Endodermal cell (in vitro differentiated cells): ENCODE data around the gene PPP1R1B. TPM values are rescaled to one million over a fixed set of nuclear protein-coding genes. Genes with fewer than 3 reads are reported as not detected.

Experiments used
- DNase-seq: peaks from one replicate; pipeline ENCODE4 v3.0.0-alpha.2; 2017
- H3K27ac ChIP-seq: 2 replicates; pipeline ENCODE4 v1.5.1; 2013; ENCODE audit warnings: mild to moderate bottlenecking, low read depth, low read length, moderate library complexity
- H3K27me3 ChIP-seq: 2 replicates; pipeline ENCODE4 v1.6.1; 2013; ENCODE audit warnings: mild to moderate bottlenecking, low read length, moderate library complexity; ENCODE audit not compliant: insufficient read depth, control insufficient read depth, poor library complexity, severe bottlenecking
- H3K36me3 ChIP-seq: 2 replicates; pipeline ENCODE4 v1.7.0; 2013; ENCODE audit warnings: mild to moderate bottlenecking, low read length, moderate library complexity; ENCODE audit not compliant: control insufficient read depth, insufficient read depth
- H3K4me1 ChIP-seq: one replicate; pipeline ENCODE4 v1.7.0; 2013; ENCODE audit warnings: low read length; ENCODE audit not compliant: control insufficient read depth, insufficient read depth
- H3K4me3 ChIP-seq: 2 replicates; pipeline ENCODE4 v1.5.1; 2013; ENCODE audit warnings: mild to moderate bottlenecking, low read length, moderate library complexity
- H3K9ac ChIP-seq: 2 replicates; pipeline ENCODE4 v1.6.1; 2013; ENCODE audit warnings: mild to moderate bottlenecking, low read length, moderate library complexity; ENCODE audit not compliant: poor library complexity, severe bottlenecking; ENCODE audit errors: extremely low read depth
- H3K9me3 ChIP-seq: 2 replicates; pipeline ENCODE4 v1.6.1; 2013; ENCODE audit warnings: mild to moderate bottlenecking, low read length, moderate library complexity; ENCODE audit not compliant: control insufficient read depth
- H3K27ac Mint-ChIP-seq: 2 replicates; pipeline ENCODE4 v1.8.0; 2020; ENCODE audit warnings: mixed read lengths
- H3K27me3 Mint-ChIP-seq: 2 replicates; pipeline ENCODE4 v1.8.0; 2021; ENCODE audit warnings: mild to moderate bottlenecking, mixed read lengths; ENCODE audit not compliant: insufficient read depth
- H3K36me3 Mint-ChIP-seq: 2 replicates; pipeline ENCODE4 v1.8.0; 2020; ENCODE audit warnings: low read depth, mixed read lengths
- H3K4me1 Mint-ChIP-seq: 2 replicates; pipeline ENCODE4 v1.8.0; 2020; ENCODE audit warnings: mixed read lengths
- H3K4me3 Mint-ChIP-seq: 2 replicates; pipeline ENCODE4 v1.8.0; 2020; ENCODE audit warnings: mild to moderate bottlenecking, moderate library complexity, mixed read lengths
- H3K9me3 Mint-ChIP-seq: 2 replicates; pipeline ENCODE4 v1.8.0; 2020; ENCODE audit warnings: mild to moderate bottlenecking, mixed read lengths
- CTCF ChIP-seq: fragments of 200-600 bp; sonication (generic); conservative IDR thresholded peaks from 2 replicates; pipeline ENCODE4 v1.5.0; 2021; ENCODE audit warnings: antibody characterized with exemption, mild to moderate bottlenecking
- WGBS, 2 experiments: methylation state at CpG; one replicate each; pipeline versions ENCODE4 v1.1.5 to v1.1.7; 2013; ENCODE audit warnings: missing lambda C conversion rate in 2 of 2, mixed read lengths in 1 of 2; ENCODE audit not compliant: insufficient coverage in 1 of 2, insufficient read length in 1 of 2; 5-methylcytosine and 5-hydroxymethylcytosine counted together
- total RNA-seq, 2 donors: library from RNA; stranded (reverse); fragmentation: NEBNext Ultra II Directional in 1 of 2; extraction: Animal tissue kit (Norgen Biotek cat#: 25700) in 1 of 2; gene quantifications; 2 replicates in 1 of 2; 3 replicates in 1 of 2; pipeline ENCODE4 v1.2.1, GENCODE V29; 2021

PPP1R1B gene
- total RNA-seq, 2 donors from 2014 or later = 1.0 to 2.1 TPM

DNA sequence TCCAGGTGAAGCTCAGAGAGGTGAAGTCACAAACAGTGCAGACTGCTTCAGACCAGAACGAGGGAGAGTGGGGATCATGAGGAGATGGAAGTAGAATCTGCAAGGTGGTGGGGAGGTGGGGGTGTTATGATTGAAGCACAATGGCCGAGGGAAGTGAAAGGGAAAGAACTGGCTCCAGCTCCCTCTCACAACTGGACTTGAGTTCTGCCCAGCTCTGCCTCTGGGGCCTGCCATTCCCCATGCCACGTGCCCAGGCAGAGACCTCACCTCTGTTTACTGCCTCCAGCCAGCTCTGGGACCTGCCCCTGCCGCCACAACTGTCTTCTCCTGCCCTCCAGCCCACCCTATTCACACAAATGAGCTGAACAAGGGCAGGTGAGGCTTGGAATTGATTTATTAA, 44.0 kb downstream of the PPP1R1B start:
- H3K27ac ChIP-seq = no peak overlapping the region
- H3K4me1 ChIP-seq = no peaks in the 10 kb centered on the region
- no peak for DNase-seq
- no peak overlapping the region for H3K9ac ChIP-seq
- no peaks in the 10 kb centered on the region for H3K9me3 Mint-ChIP-seq
- no peaks in the 10 kb centered on the region for H3K36me3 ChIP-seq
- H3K36me3 Mint-ChIP-seq = no peaks in the 10 kb centered on the region
- TF ChIP-seq CTCF = no peak
- no peak overlapping the region for H3K4me3 ChIP-seq
- H3K4me3 Mint-ChIP-seq = no peak overlapping the region
- WGBS, 2 experiments = 67 to 74% methylated on average over 1 to 4 of the region's 4 CpGs
- H3K27me3 ChIP-seq = peaks cover 50% of the 10 kb centered on the region
- peaks cover 53% of the 10 kb centered on the region for H3K27me3 Mint-ChIP-seq
- no peaks in the 10 kb centered on the region for H3K9me3 ChIP-seq
- no peak overlapping the region for H3K27ac Mint-ChIP-seq
- H3K4me1 Mint-ChIP-seq = peaks cover 10% of the 10 kb centered on the region

GRCh38 chr17:39671651-39672521, 45.1 kb downstream of the PPP1R1B start:
- peaks cover 39% of the 10 kb centered on the region for H3K27me3 ChIP-seq
- H3K9ac ChIP-seq = no peak overlapping the region
- H3K27ac Mint-ChIP-seq = no peak overlapping the region
- no peak overlapping the region for H3K4me3 ChIP-seq
- H3K36me3 Mint-ChIP-seq = peaks cover 4% of the 10 kb centered on the region
- peaks cover 15% of the 10 kb centered on the region for H3K4me1 Mint-ChIP-seq
- DNase-seq = peak; percentile 92
- H3K36me3 ChIP-seq = peaks cover 4% of the 10 kb centered on the region
- peaks cover 41% of the 10 kb centered on the region for H3K27me3 Mint-ChIP-seq
- H3K27ac ChIP-seq = no peak overlapping the region
- TF ChIP-seq CTCF = peak; percentile 87
- H3K9me3 ChIP-seq = no peaks in the 10 kb centered on the region
- 82 to 88% methylated on average over 11 to 18 of the region's 19 CpGs for WGBS, 2 experiments
- no peaks in the 10 kb centered on the region for H3K4me1 ChIP-seq
- H3K9me3 Mint-ChIP-seq = no peaks in the 10 kb centered on the region
- H3K4me3 Mint-ChIP-seq = no peak overlapping the region

- H3K36me3 ChIP-seq = peaks cover 5% of the 10 kb centered on the region
- Mint-ChIP-seq H3K27ac (no peak overlapping the region), H3K36me3 (peaks cover 10% of the 10 kb centered on the region), H3K4me1 (peaks cover 15% of the 10 kb centered on the region), H3K27me3 (peaks cover 34% of the 10 kb centered on the region), H3K4me3 (no peak overlapping the region), H3K9me3 (no peaks in the 10 kb centered on the region)
- no peak overlapping the region for H3K4me3 ChIP-seq
- H3K4me1 ChIP-seq = no peaks in the 10 kb centered on the region
- H3K27me3 ChIP-seq = peaks cover 31% of the 10 kb centered on the region
- no peaks in the 10 kb centered on the region for H3K9me3 ChIP-seq
- WGBS, 2 experiments = 93 to 96% methylated on average over 8 to 15 of the region's 15 CpGs
- H3K9ac ChIP-seq = no peak overlapping the region
- no peak overlapping the region for H3K27ac ChIP-seq
- DNase-seq = no peak
- peak; percentile 2 for TF ChIP-seq CTCF
Observed at GRCh38 chr17:39672522-39673334, 46.0 kb downstream of the PPP1R1B start.
